SU-DHL-6 (cell line): ENCODE data around the gene M1AP.

ENCODE experiments used
- CTCF ChIP-seq: fragments of 200-600 bp; sonication (generic); IDR thresholded peaks from one replicate; pipeline ENCODE4 v1.5.1; 2017; ENCODE audit warnings: antibody characterized with exemption, mild to moderate bottlenecking, low read length, moderate library complexity; ENCODE audit not compliant: insufficient read depth, poor library complexity, severe bottlenecking
- EZH2phosphoT487 ChIP-seq: fragments of 200-600 bp; sonication (generic), shearing (Covaris generic); conservative IDR thresholded peaks from 2 replicates; pipeline ENCODE4 v1.6.1; 2018; ENCODE audit warnings: mild to moderate bottlenecking, antibody characterized with exemption, low read length, moderate library complexity, mixed read lengths

DNA sequence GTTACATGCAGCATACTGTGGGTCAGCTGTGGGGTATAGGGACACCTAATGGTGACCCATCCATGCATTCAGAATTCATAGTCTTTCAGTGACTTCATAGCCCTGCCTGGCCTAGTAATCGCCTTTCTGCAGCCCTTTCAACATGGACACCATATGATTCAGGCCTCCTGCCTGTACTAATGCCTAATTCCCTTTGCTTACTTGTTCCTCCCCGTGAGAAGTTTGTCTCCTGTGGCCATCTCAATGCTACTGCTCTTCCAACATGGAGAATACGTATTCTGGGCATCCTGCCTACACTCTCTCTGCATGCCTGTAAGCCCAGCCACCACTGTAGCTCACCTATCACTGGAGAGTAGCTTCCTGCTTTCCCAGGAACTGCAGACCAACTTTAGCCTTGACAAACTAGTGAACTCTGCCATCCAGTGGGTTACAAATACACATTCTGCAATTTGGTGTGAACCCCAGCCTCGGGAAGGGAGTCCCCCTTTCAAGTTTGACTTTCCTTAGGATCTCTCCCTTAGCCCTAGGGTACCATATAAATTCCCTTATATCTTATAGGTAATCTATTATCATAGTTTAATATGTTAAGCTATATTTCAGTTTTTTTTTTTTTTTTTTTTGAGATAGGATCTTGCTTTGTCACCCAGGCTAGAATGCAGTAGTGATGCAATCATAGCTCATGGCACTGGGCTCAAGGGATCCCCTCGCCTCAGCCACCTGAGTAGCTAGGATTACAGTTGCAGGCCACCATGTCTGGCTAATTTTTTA is 22.3 kb downstream of the M1AP start:
- TF ChIP-seq EZH2phosphoT487 (no peak), CTCF (no peak)
